ENCODE measurements around the gene DYNLL2.
"Not testable (repeated sequence)": the region's sequence is repeated elsewhere in the genome, so short reads cannot be mapped to it uniquely, and the experiment has no call there.

Gene DYNLL2

DNA sequence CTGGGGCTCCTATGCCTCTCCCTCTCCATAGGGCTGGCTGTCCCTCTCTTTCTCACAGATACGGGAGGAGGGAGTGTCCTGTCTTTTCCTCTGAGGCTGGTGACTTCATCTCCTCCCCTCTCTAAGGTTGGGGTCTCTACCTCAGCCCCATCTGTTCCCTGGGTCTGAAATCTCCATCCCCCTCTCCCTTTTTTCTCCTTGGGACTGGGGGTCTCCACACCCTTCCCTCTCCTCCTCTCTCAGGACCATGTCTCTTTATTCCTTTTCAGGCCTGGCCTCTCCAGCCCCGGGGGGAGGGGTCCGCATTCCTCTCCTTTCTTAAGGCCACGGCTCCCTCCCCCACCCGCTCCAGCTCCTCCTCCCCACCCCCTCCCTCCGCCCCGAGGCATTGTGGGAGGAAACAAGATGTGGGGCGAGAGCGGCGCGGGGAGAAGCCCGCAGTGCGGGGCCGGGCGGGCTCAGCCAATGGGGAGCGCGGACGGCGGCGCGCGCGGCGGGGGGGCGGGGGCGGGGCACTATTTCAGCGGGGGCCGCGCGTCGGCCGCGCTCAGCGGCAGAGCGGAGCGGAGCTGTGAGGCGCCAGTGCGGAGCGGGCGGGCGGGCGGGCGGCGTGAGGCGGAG is at the start of gene DYNLL2:
DYNLL2 (plus strand) TSS at position 550 of the 621 bp plus-strand sequence. CDS start 3,672 bp downstream, outside the sequence.
- peak; percentile 78 for DNase-seq (ENCODE audit: low read depth)
- TF ChIP-seq, protein P1, sequence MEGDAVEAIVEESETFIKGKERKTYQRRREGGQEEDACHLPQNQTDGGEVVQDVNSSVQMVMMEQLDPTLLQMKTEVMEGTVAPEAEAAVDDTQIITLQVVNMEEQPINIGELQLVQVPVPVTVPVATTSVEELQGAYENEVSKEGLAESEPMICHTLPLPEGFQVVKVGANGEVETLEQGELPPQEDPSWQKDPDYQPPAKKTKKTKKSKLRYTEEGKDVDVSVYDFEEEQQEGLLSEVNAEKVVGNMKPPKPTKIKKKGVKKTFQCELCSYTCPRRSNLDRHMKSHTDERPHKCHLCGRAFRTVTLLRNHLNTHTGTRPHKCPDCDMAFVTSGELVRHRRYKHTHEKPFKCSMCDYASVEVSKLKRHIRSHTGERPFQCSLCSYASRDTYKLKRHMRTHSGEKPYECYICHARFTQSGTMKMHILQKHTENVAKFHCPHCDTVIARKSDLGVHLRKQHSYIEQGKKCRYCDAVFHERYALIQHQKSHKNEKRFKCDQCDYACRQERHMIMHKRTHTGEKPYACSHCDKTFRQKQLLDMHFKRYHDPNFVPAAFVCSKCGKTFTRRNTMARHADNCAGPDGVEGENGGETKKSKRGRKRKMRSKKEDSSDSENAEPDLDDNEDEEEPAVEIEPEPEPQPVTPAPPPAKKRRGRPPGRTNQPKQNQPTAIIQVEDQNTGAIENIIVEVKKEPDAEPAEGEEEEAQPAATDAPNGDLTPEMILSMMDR (conservative IDR thresholded peaks at IDR 0.05; ENCODE audit: control insufficient read depth, insufficient read depth, low read depth, low read length), result no peak
- H3K4me3 ChIP-seq (ENCODE audit: control insufficient read depth, low read depth, low read length), result peak within 1 kb of the TSS; percentile 88

- no peak for DNase-seq (ENCODE audit: low read depth)
- TF ChIP-seq, protein P1 (conservative IDR thresholded peaks at IDR 0.05; ENCODE audit: control insufficient read depth, insufficient read depth, low read depth, low read length), result no peak
- no peak overlapping the region for H3K4me3 ChIP-seq (ENCODE audit: control insufficient read depth, low read depth, low read length)
Observed at GRCh38 chr17:58039975-58040374, 43.2 kb upstream of the DYNLL2 start.

DNA sequence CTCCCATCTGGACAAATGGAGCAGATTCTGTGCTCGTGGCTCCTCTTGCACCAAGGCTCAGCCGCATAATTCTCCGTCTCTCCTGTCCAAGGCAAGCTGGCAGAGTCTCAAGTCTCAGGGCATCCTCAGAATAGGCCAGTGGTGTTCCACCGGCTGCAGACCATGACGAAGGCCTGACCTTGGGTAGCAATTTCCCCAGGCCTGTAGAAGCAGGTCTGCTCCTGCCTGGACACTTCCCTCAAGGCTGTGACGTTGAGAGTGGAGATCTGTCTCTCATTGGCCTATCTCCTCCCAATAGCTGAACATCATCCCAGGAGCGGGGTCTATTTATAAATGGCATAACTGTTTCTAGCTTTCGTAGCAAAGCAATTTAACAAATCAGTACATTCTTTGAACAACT is 42.8 kb upstream of the DYNLL2 start:
- no peak overlapping the region for H3K4me3 ChIP-seq (ENCODE audit: control insufficient read depth, low read depth, low read length)
- DNase-seq (ENCODE audit: low read depth), result no peak
- TF ChIP-seq, protein P1 (conservative IDR thresholded peaks at IDR 0.05; ENCODE audit: control insufficient read depth, insufficient read depth, low read depth, low read length), result no peak

DNA sequence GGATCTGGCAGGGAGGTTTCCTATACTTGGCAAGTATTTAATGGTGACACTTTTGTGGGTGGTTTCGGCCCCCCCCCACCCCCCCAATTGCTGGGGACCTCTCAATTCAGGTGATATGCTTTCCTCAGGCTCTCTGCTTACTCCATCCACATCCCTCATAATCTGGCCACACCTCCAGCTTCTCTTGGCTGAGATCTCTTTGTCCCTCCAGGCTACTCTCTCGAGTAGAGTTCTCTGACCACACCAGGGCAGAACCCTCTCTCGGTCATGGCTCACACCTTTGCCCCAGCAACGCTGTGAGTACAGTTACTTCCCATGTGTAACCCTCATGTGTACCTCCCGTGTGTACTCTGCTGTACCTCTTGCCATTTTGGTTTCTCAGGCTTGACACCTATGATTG is 42.1 kb upstream of the DYNLL2 start:
- H3K4me3 ChIP-seq (ENCODE audit: control insufficient read depth, low read depth, low read length), result no peak overlapping the region
- DNase-seq (ENCODE audit: low read depth), result no peak
- TF ChIP-seq, protein P1 (conservative IDR thresholded peaks at IDR 0.05; ENCODE audit: control insufficient read depth, insufficient read depth, low read depth, low read length), result no peak

DNA sequence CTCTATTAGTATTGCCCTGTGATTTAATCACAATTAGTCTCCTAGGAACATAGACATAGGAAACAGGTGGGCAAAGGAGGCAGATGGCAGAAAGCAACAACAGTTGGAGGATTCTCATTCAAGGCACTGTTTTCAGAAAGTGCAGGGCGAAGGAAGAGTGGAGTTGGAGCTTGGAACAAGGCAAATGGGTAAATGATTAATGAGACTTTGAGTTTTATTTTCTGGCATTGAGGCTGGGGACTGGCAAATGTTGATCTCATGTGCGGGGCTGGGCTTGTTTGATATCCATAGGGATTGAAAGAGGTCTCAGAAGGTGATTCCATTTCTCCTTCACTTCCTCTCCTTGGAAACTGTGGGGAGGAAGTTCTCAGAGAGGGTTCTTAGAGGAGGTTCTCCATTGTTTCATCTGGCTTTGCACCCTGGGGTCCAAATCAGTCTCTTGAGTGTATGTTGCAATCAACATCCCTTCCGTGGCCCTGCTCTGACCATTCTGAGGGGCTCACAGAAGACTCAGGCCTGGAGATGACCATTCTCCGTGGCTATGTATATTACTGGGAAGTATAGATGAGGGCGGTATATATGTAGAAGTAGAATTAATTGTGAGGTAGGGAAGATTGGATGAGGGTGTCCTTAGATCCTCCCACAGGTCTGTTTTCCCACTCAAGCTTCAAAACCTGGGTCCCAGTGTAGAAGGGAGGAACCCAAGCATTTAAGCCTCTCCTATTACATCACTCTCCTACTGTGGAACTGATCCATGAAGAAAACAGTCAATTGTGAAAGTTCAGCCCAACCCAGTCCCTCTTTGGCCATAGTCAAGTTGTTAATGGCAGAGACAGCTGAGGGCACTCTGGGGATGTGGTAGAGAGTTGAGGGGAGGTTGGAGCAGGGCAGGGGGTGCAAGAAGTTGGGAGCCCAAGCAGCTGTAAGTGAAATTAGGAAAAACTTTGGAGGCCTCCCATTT is 39.7 kb upstream of the DYNLL2 start:
- H3K4me3 ChIP-seq (ENCODE audit: control insufficient read depth, low read depth, low read length), result no peak overlapping the region
- TF ChIP-seq, protein P1 (conservative IDR thresholded peaks at IDR 0.05; ENCODE audit: control insufficient read depth, insufficient read depth, low read depth, low read length), result no peak
- no peak for DNase-seq (ENCODE audit: low read depth)

- not testable (repeated sequence) for H3K4me3 ChIP-seq (ENCODE audit: control insufficient read depth, low read depth, low read length); DNase-seq (ENCODE audit: low read depth)
Observed at GRCh38 chr17:58044256-58044655, 39.0 kb upstream of the DYNLL2 start.
